T47D (cell line): ENCODE measurements around the gene SHANK3.

ENCODE experiments used
- DNase-seq, 2 experiments: peaks; one replicate each; pipeline versions ENCODE4 v3.0.0 to v3.0.0-alpha.2; 2011 to 2012; ENCODE audit warnings: low read depth in 1 of 2, low spot score in 1 of 2
- JUND ChIP-seq: IDR thresholded peaks from 2 replicates; pipeline ENCODE4 v1.6.1; 2012; ENCODE audit warnings: low read depth
- in situ Hi-C: cut with HindIII; loops from 2 replicates; pipeline ENCODE4 v1.10.0; 2016; ENCODE audit warnings: low sequenced_read_pairs, low pct_unique_long_range_greater_than_20kb

Gene SHANK3

DNA sequence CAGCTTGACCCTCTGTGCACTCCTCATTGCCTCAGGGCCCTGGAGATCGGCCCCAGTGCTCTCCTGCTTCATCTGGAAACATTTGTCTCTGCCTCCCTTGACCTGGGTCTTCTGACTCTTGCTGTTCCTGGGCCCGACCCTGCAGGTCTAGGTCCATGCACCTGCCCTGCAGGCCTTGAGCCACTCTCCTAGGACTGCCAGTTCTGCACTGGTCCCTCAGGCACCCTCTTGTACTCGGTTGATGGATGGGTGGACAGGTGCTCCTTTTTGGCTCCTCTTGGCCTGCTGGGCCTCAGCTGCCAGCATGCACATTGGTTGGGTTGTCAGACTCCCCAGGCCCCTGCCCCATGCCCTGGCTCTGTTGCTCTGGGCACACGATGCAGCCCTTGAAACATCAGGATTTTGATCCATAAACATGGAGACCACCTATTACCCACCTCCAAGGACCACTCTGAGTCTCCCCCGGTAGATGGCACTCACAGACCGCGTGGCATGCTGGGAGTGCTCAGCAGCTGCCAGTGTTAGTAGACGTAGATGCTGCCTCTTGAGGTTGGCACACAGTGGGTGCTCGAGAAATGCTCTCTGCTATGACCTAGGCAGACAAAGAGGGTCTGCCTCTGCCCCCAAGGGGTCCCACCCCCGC is 45.2 kb downstream of the SHANK3 start:
- TF ChIP-seq JUND, result no peak
- in situ Hi-C loops, result no loop called here
- no peak for DNase-seq

DNA sequence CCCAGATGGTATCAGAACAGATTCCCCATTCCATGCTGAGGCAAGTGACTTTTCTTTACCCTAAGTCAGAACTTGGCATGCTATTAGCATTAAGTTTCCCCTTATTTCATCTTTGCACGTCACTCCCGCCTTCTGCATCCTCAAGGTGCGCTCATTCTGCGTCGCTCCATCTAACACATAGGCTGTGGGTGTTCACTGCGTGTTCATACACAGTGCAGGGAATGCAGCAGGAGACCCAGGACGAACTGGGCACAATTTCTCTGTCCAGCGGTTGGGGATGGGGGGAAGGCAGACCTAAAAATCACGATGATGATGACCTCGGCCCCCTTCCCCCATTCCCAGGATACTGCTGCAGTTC is 45.7 kb downstream of the SHANK3 start:
- DNase-seq, result no peak
- TF ChIP-seq JUND, result no peak

DNA sequence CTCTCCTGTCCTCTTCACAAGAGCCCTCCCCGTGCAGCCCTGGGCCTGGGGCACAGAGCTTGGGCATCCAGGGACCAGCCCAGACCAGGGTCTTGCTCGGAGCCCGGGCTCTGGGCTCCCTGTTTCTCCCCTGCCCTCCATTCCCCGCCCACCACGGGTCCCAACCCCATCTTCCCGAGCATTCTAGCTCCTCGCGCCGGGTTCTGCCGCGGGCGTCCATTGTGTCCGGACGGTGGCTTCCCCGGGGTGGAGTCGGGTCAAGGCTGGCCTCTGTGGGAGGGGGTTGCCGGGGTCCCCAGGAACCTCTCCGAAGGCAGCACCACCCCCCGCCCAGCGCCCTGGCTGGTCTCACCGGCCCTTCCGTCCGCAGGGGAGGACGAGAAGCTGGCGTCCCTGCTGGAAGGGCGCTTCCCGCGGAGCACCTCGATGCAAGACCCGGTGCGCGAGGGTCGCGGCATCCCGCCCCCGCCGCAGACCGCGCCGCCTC is 47.2 kb downstream of the SHANK3 start:
- TF ChIP-seq JUND, result no peak
- in situ Hi-C loops, result no loop called here
- no peak for DNase-seq

More for the DNA sequence above, 45.7 kb downstream of the SHANK3 start:
- in situ Hi-C loops, result no loop called here

GRCh38 chr22:50720301-50721256 is 48.0 kb downstream of the SHANK3 start:
- in situ Hi-C loops, result no loop called here
- TF ChIP-seq JUND, result no peak
- no peak for DNase-seq

DNA sequence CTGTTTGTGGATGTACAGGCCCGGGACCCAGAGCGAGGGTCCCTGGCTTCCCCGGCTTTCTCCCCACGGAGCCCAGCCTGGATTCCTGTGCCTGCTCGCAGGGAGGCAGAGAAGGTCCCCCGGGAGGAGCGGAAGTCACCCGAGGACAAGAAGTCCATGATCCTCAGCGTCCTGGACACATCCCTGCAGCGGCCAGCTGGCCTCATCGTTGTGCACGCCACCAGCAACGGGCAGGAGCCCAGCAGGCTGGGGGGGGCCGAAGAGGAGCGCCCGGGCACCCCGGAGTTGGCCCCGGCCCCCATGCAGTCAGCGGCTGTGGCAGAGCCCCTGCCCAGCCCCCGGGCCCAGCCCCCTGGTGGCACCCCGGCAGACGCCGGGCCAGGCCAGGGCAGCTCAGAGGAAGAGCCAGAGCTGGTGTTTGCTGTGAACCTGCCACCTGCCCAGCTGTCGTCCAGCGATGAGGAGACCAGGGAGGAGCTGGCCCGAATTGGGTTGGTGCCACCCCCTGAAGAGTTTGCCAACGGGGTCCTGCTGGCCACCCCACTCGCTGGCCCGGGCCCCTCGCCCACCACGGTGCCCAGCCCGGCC is 48.7 kb downstream of the SHANK3 start:
- in situ Hi-C loops, result no loop called here
- TF ChIP-seq JUND, result no peak
- DNase-seq, result no peak

GRCh38 chr22:50722048-50722701 is 49.6 kb downstream of the SHANK3 start:
- TF ChIP-seq JUND, result no peak
- in situ Hi-C loops, result no loop called here
- DNase-seq, result no peak
